GM13976 (cell line): ENCODE measurements around the gene RPL31.

ENCODE experiments used
- DNase-seq: peaks from one replicate; pipeline ENCODE4 v3.0.0; 2012; ENCODE audit warnings: low spot score
- CTCF ChIP-seq: IDR thresholded peaks from 2 replicates; pipeline ENCODE4 v1.5.1; 2012; ENCODE audit warnings: borderline replicate concordance, mild to moderate bottlenecking; ENCODE audit not compliant: insufficient read depth; ENCODE audit errors: extremely low read depth, missing control alignments, control extremely low read depth
- in situ Hi-C: fragments of 300-500 bp; cut with MboI; formaldehyde crosslinking; loops from one replicate; pipeline ENCODE4 v1.12.0; 2022; ENCODE audit warnings: low sequenced_read_pairs, mixed read lengths, inconsistent platforms; ENCODE audit not compliant: unreplicated experiment

RPL31 gene

GRCh38 chr2:100990166-100990565 lies 11.9 kb upstream of the RPL31 start:
- DNase-seq = no peak
- no peak for TF ChIP-seq CTCF
- in situ Hi-C loops = loop anchor here (25.0 kb wide), 2 partner anchors 553 to 728 kb away; no protein-coding TSS in a partner anchor

GRCh38 chr2:100990650-100991403 lies 11.3 kb upstream of the RPL31 start:
- no peak for TF ChIP-seq CTCF
- in situ Hi-C loops = loop anchor here (25.0 kb wide), 2 partner anchors 554 to 729 kb away; no protein-coding TSS in a partner anchor
- DNase-seq = no peak

- no peak for TF ChIP-seq CTCF
- no peak for DNase-seq
- in situ Hi-C loops = loop anchor here (25.0 kb wide), 2 partner anchors 554 to 729 kb away; no protein-coding TSS in a partner anchor
Observed at GRCh38 chr2:100991404-100991773, 10.7 kb upstream of the RPL31 start.

GRCh38 chr2:100992262-100992661 lies 9.8 kb upstream of the RPL31 start:
- TF ChIP-seq CTCF = no peak
- no peak for DNase-seq
- in situ Hi-C loops = loop anchor here (25.0 kb wide), 2 partner anchors 555 to 730 kb away; no protein-coding TSS in a partner anchor

GRCh38 chr2:100993294-100993693 lies 8.8 kb upstream of the RPL31 start:
- no peak for DNase-seq
- in situ Hi-C loops = loop anchor here (25.0 kb wide), 2 partner anchors 556 to 731 kb away; no protein-coding TSS in a partner anchor
- TF ChIP-seq CTCF = no peak

- no peak for DNase-seq
- in situ Hi-C loops = loop anchor here (25.0 kb wide), 2 partner anchors 558 to 733 kb away; no protein-coding TSS in a partner anchor
- no peak for TF ChIP-seq CTCF
Observed at GRCh38 chr2:100995309-100996075, 6.6 kb upstream of the RPL31 start.
